Measurements from ENCODE around the gene ADNP. TPM values are rescaled to one million over a fixed set of nuclear protein-coding genes. Genes with fewer than 3 reads are reported as not detected.

Gene ADNP
- total and polyA plus RNA-seq, 2 of the 13 experiments (the other 11 are each of a cell fraction or from before 2014, with no cell fraction given): 21.0 to 21.5 TPM

DNA sequence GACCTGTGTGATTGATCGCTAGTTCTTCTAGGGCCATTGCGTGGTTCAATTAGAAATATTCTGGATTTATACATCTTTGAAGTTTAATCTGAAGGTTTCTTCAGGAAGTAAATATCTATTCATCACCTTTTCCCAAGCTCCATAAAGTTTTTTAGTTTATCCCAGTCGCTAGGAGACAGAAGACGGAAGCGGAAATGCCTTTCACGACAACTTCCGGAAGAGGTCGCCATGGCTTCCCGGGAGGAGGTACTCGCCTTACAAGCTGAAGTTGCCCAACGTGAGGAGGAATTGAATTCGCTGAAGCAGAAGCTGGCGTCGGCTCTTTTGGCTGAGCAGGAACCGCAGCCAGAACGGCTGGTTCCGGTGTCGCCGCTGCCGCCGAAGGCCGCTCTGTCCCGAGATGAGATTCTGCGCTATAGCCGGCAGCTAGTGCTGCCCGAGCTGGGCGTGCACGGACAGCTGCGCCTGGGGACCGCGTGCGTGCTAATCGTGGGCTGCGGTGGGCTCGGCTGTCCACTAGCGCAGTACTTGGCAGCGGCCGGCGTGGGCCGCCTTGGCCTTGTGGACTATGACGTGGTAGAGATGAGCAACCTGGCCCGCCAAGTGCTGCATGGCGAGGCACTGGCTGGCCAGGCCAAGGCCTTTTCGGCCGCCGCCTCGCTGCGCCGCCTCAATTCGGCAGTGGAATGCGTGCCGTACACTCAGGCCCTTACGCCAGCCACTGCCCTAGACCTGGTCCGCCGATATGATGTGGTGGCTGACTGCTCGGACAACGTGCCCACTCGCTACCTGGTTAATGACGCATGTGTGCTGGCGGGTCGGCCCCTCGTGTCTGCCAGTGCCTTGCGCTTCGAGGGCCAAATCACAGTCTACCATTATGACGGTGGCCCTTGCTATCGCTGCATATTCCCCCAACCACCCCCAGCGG is 27.6 kb upstream of the ADNP start, which contains the start of gene MOCS3 (continued):
- TF ChIP-seq POLR2G (IDR thresholded peaks at IDR 0.05; ENCODE audit: low read depth, low read length) (peak; percentile 91), ZNF749 (CRISPR knock-in tag; IDR thresholded peaks at IDR 0.05; ENCODE audit: borderline replicate concordance) (peak; percentile 56), HOXD1 (CRISPR knock-in tag; IDR thresholded peaks at IDR 0.05) (peak; percentile 45), ARHGAP35 (CRISPR knock-in tag; IDR thresholded peaks at IDR 0.05; ENCODE audit: borderline replicate concordance) (no peak; the same call in none of the 2 replicates), ZNF781 (CRISPR knock-in tag; IDR thresholded peaks at IDR 0.05; ENCODE audit: borderline replicate concordance, not compliant biosample characterization) (no peak), U2AF2 (IDR thresholded peaks at IDR 0.05; ENCODE audit: low read depth, low read length) (0 out of 2 replicates have a peak, but pooled peaks have one; percentile 61), ZNF451 (CRISPR knock-in tag; IDR thresholded peaks at IDR 0.05) (no peak; the same call in 1 of the 2 replicates), ZNF441 (CRISPR knock-in tag; IDR thresholded peaks at IDR 0.05; ENCODE audit: borderline replicate concordance) (no peak), ARNTL (CRISPR knock-in tag; IDR thresholded peaks at IDR 0.05) (no peak), HDAC1 (CRISPR knock-in tag; IDR thresholded peaks at IDR 0.05) (peak; percentile 90), IRF2 (CRISPR knock-in tag; IDR thresholded peaks at IDR 0.05) (no peak), MAFF (IDR thresholded peaks at IDR 0.05; ENCODE audit: low read depth, low read length) (no peak), TSC22D2 (CRISPR knock-in tag; IDR thresholded peaks at IDR 0.05; ENCODE audit: borderline replicate concordance) (no peak; the same call in 1 of the 2 replicates), ZNF614 (CRISPR knock-in tag; IDR thresholded peaks at IDR 0.05; ENCODE audit: borderline replicate concordance) (no peak; the same call in 1 of the 2 replicates), IKZF1 (IDR thresholded peaks at IDR 0.05) (no peak), ZKSCAN5 (CRISPR knock-in tag; IDR thresholded peaks at IDR 0.05) (no peak)
- TF ChIP-seq, protein P1, sequence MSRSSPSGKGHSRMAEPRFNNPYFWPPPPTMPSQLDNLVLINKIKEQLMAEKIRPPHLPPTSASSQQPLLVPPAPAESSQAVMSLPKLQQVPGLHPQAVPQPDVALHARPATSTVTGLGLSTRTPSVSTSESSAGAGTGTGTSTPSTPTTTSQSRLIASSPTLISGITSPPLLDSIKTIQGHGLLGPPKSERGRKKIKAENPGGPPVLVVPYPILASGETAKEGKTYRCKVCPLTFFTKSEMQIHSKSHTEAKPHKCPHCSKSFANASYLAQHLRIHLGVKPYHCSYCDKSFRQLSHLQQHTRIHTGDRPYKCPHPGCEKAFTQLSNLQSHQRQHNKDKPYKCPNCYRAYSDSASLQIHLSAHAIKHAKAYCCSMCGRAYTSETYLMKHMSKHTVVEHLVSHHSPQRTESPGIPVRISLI (CRISPR knock-in tag; IDR thresholded peaks at IDR 0.05; ENCODE audit: borderline replicate concordance): peak; percentile 47; the same call in 1 of the 2 replicates
- TF ChIP-seq, protein P2, sequence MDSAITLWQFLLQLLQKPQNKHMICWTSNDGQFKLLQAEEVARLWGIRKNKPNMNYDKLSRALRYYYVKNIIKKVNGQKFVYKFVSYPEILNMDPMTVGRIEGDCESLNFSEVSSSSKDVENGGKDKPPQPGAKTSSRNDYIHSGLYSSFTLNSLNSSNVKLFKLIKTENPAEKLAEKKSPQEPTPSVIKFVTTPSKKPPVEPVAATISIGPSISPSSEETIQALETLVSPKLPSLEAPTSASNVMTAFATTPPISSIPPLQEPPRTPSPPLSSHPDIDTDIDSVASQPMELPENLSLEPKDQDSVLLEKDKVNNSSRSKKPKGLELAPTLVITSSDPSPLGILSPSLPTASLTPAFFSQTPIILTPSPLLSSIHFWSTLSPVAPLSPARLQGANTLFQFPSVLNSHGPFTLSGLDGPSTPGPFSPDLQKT (CRISPR knock-in tag; IDR thresholded peaks at IDR 0.05; ENCODE audit: borderline replicate concordance): peak; percentile 67; the same call in 1 of the 2 replicates
- TF ChIP-seq, protein P3, sequence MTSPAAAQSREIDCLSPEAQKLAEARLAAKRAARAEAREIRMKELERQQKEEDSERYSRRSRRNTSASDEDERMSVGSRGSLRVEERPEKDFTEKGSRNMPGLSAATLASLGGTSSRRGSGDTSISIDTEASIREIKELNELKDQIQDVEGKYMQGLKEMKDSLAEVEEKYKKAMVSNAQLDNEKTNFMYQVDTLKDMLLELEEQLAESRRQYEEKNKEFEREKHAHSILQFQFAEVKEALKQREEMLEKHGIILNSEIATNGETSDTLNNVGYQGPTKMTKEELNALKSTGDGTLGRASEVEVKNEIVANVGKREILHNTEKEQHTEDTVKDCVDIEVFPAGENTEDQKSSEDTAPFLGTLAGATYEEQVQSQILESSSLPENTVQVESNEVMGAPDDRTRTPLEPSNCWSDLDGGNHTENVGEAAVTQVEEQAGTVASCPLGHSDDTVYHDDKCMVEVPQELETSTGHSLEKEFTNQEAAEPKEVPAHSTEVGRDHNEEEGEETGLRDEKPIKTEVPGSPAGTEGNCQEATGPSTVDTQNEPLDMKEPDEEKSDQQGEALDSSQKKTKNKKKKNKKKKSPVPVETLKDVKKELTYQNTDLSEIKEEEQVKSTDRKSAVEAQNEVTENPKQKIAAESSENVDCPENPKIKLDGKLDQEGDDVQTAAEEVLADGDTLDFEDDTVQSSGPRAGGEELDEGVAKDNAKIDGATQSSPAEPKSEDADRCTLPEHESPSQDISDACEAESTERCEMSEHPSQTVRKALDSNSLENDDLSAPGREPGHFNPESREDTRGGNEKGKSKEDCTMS (CRISPR knock-in tag; conservative IDR thresholded peaks at IDR 0.05): no peak
- TF ChIP-seq, protein P4, sequence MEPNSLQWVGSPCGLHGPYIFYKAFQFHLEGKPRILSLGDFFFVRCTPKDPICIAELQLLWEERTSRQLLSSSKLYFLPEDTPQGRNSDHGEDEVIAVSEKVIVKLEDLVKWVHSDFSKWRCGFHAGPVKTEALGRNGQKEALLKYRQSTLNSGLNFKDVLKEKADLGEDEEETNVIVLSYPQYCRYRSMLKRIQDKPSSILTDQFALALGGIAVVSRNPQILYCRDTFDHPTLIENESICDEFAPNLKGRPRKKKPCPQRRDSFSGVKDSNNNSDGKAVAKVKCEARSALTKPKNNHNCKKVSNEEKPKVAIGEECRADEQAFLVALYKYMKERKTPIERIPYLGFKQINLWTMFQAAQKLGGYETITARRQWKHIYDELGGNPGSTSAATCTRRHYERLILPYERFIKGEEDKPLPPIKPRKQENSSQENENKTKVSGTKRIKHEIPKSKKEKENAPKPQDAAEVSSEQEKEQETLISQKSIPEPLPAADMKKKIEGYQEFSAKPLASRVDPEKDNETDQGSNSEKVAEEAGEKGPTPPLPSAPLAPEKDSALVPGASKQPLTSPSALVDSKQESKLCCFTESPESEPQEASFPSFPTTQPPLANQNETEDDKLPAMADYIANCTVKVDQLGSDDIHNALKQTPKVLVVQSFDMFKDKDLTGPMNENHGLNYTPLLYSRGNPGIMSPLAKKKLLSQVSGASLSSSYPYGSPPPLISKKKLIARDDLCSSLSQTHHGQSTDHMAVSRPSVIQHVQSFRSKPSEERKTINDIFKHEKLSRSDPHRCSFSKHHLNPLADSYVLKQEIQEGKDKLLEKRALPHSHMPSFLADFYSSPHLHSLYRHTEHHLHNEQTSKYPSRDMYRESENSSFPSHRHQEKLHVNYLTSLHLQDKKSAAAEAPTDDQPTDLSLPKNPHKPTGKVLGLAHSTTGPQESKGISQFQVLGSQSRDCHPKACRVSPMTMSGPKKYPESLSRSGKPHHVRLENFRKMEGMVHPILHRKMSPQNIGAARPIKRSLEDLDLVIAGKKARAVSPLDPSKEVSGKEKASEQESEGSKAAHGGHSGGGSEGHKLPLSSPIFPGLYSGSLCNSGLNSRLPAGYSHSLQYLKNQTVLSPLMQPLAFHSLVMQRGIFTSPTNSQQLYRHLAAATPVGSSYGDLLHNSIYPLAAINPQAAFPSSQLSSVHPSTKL (CRISPR knock-in tag; IDR thresholded peaks at IDR 0.05): 0 out of 2 replicates have a peak, but pooled peaks have one; percentile 6

All from HepG2 (cell line).